Temporal lobe (tissue), 1 donor: ENCODE results near the gene MYH16. TPM values are rescaled to one million over a fixed set of nuclear protein-coding genes. Genes with fewer than 3 reads are reported as not detected.

Source experiments
- total RNA-seq: library from RNA; depleted of rRNA; stranded (reverse); fragments of >200 nt; gene quantifications from one replicate; pipeline ENCODE4 v1.2.3, GENCODE V29; 2014

Gene MYH16
- total RNA-seq, 1 donor from 2014 or later = not detected

Other genes with a start within 250 kb of the MYH16 start
- gene SMURF1, start 128.7 kb upstream of the MYH16 start, total RNA-seq = 22.4 TPM
- gene KPNA7, start 64.7 kb upstream of the MYH16 start, total RNA-seq = not detected
- 70.1 TPM for gene ARPC1A, start 53.1 kb downstream of the MYH16 start, total RNA-seq
- 6.9 TPM for gene ARPC1B, start 101.9 kb downstream of the MYH16 start, total RNA-seq
- gene PDAP1, start 135.8 kb downstream of the MYH16 start, total RNA-seq = 24.6 TPM
- gene BUD31, start 136.1 kb downstream of the MYH16 start, total RNA-seq = 42.5 TPM
- gene PTCD1, start 166.0 kb downstream of the MYH16 start, total RNA-seq = 5.2 TPM
- 17.2 TPM for gene CPSF4, start 166.1 kb downstream of the MYH16 start, total RNA-seq
- gene ATP5MF, start 193.3 kb downstream of the MYH16 start, total RNA-seq = 177 TPM
- gene ZNF789, start 200.1 kb downstream of the MYH16 start, total RNA-seq = 19.2 TPM
- 19.4 TPM for gene ZNF394, start 227.4 kb downstream of the MYH16 start, total RNA-seq
- gene ZKSCAN5, start 231.8 kb downstream of the MYH16 start, total RNA-seq = 17.0 TPM